ENCODE data around the gene TENM4.
"Not testable (repeated sequence)": the region's sequence is repeated elsewhere in the genome, so short reads cannot be mapped to it uniquely, and the experiment has no call there.

TENM4 gene

DNA sequence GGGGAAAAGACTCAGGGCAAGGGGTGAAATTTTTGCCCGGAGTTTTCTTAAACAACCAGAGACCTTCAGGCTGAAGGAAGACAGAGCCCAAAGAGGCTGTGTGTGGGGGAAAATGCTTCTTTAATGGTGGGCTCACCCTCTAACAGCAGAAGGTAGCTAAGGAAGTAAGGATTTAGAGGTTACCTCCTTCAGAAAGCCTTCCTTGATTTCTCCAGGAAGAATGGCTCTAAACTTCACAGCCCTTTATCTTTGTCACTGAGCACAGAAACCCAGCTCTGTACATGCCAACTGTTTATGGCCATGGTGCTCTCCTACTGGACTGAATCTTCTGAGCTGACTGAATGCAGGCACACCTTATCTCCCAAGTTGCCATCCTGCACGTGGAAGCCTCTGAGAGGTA lies 196.0 kb downstream of the TENM4 start:
- no peak for DNase-seq (ENCODE audit: low read depth in 3 of 3)

DNA sequence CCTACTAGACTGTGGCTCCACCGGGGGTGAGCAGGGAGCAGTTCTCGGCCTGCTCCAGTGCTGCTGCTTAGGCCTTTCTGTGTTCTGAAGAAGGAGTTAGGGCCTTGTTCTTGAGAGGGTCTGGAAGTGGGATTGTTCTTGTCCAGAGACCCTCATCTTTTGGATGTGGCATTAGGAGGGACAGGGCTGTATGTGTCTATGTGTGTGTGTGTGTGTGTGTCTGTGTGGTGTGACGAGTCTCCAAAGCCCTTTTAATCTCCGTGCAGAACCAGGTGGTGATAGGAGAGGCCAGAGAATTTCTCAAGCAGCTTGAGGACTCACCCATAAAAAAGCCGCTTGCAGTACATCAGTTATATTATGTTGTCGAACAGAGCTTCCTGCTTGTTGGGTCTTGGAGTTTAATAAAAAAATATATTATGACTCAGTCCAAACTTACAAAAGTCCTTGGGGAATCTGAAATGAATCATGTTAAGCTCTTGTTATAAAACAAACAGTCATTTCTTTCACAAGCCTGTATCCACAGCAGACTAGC lies 196.5 kb downstream of the TENM4 start:
- no peak for DNase-seq (ENCODE audit: low read depth in 3 of 3)

DNA sequence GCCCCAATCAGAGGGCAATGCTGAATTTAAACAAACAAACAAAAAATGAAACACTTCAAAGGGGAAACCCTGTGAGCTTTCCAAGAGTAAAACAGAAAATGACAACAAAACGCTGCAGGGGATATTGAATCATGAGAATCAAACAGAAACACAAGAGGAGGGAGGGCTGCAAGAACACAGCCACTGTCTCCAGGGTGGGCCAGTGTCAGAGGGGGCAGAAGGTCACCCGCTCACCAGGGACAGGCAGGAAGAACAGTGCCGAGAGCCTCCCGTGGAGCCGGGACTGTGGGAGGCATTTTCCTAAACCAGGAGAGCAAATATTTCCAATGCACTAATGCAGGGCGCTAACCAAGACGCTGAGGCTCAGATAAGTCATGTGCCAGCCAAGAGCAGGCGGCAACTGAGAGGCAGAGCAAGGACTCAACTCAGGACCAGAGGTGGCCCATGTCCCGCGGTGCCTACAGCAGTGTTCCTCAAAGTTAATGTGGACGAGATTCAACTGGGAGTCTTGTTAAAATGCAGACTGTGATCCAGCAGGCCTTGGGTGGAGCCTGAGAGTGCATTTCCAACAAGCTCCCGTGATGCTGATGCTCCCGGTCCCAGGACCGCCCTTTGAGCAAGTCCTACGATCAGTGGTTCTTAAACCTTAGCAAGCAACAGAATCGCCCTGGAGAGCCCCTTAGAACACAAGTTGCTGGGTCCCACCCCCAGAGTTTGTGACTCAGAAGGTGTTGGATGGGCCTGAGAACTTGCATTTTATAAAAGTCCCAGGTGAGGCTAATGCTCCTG lies 197.2 kb downstream of the TENM4 start:
- DNase-seq (ENCODE audit: low read depth in 3 of 3), result no peak

DNA sequence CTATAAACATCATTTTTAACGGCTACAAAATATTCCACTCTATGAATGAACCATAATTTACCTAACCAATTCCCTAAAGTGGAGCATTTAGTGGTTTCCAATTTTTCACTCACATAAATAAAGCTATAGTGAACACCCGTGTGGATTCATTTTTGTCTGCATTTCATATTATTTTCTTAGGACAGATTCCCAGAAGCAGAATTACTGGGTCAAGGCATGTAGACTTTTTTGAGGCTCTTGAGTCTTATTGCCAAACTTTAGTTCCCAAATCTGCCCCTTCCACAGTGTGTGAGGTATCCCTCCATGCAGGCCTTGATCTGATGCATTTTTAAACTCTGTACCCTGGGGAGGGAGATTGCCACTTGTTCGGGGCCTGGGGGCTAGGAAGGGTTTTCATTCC lies 198.2 kb downstream of the TENM4 start:
- no peak for DNase-seq (ENCODE audit: low read depth in 3 of 3)

DNA sequence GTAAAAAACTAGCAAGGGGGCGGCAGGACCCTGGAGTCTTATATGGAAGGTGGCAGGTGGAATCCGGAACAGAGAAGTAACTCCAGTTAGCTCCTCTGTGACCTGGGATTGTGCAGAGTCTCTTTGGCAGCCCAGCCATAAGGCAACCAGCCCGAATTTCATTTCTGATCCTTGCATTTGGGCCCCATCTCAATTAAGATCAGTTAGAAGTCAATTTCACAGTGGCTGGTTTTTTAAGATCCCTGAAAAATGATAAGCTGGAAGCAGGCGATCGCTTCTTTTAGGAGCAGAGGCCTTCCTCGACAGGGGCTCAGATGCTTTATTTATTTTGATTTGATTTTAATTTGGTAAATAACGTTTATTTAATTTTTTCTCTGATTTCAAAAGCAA lies 199.0 kb downstream of the TENM4 start:
- no peak for DNase-seq (ENCODE audit: low read depth in 3 of 3)

DNA sequence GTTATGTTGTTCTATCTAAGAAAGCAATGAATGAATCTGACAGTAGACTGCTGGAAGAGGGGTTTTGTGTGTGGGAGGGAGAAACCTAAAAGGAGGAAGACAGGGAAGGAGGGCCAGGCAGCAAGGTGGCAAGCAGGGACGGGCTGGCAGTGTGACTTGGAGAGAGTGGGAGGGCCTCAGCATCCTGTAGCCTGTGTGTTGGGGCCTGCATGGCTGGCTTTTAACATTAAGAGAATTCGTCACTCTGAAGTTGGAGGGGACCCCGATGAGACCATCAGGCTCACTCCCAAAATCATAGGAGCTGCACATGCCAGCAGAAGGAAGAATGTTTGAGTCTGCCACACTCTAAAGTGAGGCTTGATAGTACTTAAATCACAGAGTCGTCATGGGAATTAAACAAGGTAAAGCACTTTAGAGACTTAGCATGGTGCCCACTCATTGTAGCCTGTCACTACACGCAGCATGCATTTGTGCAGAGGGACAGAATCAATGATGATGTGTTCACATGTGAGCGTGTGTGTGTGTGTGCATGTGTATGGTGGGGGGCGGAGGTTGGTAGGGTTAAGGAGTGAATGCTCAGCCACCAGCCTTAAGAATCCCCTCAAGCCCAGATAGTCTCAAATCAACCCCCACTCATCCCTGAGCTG lies 199.5 kb downstream of the TENM4 start:
- DNase-seq (ENCODE audit: low read depth in 3 of 3), result no peak

DNA sequence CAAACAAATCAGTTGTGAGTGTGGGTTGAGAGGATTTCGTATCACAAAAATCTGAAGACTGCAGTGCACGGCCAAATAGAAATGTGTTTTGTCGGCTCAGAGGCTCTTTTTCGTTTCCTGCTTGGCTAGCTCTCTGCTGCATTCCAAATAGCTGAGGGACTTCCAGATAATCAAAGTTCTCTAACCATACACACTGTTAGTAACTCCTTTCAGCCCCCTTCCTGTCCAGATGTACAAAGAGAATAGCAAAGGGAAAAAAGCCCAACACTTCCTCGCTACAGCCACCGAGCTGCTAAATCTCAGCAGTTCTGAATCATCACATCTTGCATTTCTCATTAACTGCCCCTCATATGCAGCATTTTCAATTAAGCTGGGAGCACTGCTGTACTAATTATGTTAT lies 203.1 kb downstream of the TENM4 start:
- DNase-seq (ENCODE audit: low read depth in 3 of 3), result no peak

DNA sequence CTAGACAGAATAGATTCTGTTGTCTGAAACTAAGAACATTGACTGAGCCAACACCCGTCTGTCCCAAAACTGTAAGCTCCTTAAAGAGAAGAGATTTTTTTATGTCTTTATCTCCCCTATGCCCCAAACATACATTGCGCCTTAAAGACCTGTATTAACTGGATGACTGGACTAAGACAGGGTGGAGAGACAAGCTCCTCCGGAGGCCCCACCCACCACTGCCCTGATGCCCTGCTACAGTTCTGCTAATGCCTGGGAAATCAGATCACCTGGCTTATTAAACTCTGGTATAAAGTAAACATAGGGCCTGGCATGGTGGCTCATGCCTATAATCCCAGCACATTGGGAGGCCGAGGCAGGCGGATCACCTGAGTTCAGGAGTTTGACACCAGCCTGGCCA lies 203.7 kb downstream of the TENM4 start:
- DNase-seq (ENCODE audit: low read depth in 3 of 3), result no peak

DNA sequence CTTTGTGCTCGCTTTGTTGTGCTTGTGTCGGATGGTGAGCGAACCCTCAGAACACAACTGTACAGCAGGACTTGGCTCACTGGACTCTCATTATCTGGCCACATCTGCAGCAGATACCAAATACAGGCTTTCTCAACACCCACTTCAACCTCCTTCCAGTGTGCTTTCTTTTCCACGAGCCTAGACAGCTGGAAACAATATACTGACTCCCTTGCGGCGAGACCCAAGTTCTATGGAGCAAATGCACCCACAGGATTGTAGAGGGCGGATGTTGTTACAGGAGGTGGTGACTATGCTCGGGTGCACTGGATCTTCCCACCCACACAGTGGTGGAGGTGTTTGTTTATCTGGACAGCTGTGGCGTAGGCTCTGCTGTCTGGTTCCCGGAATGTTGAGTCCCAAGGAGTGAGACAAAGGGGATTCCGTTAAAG lies 204.3 kb downstream of the TENM4 start:
- DNase-seq (ENCODE audit: low read depth in 3 of 3), result no peak

DNA sequence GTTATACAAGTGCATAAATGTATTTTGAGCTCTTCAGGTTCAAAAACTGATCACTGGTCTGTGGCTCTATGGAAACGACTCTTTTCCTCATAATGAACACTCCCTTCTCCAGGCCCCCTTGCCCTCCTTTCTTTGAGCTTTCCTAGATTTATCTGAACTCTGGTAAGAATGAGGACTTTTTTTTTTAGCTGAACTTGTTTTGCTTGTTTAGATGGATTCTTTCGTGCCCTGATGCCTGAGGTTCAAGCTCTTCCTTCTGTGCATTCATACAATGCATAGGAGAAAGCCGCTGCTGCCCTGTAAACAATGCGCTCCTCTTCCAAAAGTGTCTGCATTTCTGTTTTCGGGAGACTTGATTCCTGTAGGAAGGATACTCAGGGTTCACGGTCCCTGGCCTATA lies 205.1 kb downstream of the TENM4 start:
- no peak for DNase-seq (ENCODE audit: low read depth in 3 of 3)

DNA sequence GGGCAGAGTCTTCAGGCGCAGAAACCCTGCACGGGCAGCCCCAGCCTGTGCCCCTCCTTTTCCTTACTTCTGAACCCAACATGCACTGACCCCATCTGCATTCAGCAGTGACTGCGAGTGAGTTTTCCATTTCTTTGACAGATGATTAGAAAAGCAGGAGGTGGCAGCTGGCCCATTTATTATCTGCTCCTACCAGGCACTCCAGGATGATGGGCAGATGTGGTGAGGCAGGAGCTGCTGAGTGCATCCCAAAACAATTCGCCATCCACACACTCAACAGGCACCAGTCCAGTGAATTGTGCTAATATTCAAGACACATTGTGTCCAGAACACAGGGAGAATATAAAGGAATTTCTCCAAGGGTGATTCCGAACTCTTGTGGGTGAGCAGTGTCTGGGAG lies 208.5 kb downstream of the TENM4 start:
- DNase-seq (ENCODE audit: low read depth in 3 of 3), result no peak

DNA sequence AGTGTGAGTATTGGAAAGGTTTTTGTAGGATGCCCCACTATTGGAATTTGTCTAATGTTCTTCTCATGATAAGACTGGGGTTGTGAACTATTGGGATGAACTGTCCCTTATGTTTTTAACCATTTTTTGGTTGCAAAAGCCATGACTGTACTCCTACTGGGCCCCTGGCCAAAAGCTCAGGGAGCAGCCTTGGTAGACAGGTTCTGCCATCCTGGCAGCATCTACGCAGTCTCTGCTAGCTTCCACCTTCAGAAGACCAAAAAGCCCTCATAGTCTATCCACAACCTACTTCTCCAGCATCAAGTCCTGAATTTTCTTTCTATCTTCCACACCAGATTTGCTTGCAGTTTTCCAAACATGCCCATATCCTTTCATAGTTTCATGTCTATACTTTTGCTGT lies 211.8 kb downstream of the TENM4 start:
- DNase-seq (ENCODE audit: low read depth in 3 of 3), result no peak

DNA sequence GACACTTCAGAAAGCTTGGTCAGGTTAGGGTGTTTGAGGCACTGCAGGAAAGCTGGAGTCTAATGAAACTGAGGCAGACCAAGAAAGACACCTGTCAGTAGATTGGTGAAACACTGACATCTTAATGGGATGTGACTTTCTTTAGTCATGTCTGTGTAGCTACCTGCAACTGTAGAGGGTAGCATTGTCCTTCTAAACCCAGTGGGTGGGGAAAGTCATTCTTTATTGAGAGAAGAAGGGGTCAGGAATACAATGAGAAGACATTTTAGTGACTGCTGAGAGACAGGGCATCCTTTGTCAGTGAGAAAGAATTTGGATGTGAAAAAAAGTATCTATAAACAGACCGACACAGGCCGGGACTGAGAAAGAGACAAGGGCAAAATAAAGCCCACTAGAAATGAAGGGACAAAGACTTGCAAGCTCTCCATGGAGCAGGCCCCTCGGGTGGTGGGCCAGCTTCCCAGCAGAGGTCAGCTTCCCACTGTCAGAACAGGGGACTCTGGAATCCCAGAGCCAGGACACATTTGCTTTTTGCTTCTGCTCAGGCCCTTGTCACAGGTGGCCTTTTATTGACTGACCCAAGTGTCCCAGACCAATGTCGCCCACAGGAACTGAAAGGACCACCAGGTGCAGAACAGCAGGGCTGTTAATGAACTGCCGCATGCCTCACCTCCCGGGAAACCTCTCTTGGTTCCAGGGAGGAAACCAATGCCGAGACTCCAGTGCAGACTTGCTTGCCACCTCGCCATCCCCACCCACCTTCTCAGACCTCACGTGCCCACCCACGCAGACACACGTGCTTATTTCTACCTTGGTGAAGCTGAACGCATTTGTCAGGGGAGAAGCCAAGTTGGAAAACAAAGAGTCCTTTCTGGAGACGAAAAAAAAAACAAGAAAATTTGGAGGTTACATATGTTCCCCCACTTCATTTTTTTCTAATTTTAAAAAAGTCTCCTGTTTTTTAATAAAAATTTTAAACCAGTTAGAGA lies 212.8 kb downstream of the TENM4 start:
- no peak for DNase-seq (ENCODE audit: low read depth in 3 of 3)

DNA sequence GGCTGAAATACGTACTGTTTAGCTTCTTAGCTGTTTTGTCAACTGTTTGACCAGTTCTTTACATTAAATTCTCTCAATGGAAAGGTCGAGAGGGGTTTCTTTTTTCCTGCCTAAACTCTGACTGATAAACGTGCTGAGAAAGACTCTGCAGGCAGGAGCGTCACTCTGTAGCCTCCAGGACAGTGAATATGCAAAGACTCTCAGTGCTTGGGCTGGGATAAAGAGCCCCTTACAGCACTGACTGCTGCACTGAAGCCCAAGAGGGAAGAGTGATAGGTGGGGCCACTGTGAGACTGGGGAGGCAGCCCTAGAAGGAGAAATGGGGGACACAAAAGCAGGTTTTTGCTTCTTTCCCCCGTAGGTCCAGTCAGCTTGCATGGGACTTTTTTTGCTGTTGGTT lies 213.5 kb downstream of the TENM4 start:
- DNase-seq (ENCODE audit: low read depth in 3 of 3), result no peak

DNA sequence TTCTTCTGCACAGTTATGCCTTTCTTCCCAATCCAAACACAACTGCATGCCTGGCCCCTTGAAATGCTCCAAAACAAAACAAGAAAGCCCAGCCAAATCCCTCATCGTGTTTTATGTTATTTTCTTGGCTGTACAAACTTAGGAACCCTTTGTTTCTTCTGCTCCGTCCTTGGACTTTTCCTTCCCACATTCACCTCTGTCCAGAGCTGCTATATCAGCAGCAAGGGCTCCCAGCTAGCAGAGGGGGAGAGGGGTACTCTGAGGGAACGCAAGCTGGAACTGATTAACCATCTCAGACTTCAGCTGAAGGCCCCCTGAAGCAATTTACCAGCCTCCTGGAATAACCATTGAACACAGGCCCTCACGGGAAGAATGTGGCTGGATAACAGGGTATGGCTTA lies 214.7 kb downstream of the TENM4 start:
- no peak for DNase-seq (ENCODE audit: low read depth in 3 of 3)

DNA sequence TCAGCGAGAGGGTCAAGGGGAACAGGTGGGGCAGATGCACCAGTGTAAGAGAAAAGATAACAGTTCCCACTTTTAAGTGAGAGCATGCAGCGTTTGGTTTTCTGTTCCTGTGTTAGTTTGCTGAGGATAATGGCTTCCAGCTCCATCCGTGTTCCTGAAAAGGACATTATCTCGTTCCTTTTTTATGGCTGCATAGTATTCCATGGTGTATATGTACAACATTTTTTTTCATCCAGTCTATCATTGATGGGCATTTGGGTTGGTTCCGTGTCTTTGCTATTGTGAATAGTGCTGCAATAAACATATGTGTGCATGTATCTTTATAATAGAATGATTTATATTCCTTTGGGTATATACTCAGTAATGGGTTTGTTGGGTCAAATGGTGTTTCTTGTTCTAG lies 218.7 kb downstream of the TENM4 start:
- DNase-seq (ENCODE audit: low read depth in 3 of 3), result not testable (repeated sequence)

DNA sequence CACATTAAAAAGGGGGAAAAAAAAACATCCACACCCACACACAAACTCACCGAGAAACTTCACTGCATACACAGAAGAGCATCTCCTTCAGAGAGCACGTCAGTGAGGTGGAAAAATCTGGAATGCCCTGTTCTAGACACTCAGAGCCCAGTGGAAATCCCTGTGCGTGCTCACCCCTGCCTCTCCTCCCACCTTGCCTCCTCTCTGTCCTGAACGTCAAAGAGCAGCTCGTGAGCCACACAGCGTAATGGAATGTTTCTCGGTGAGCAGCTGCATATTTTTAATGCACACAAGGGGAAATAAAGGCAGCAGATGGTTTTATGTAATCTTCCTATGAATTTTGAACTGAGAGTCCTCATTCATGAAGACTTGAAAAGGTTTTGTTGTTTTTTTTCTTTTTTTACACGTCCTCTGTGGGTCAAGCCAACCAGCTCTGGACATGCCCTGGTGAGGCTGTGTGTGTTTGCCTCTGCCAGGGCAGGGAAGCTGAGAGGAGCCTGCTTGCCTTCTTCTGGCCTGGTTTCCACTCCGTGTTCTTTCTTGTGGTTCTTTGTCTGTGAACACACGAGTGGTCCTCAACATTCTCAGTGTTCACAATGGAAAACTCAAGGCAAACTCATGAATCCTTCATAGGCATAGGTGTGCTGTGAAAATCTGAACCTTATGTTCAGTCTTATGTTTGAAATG lies 219.2 kb downstream of the TENM4 start:
- no peak for DNase-seq (ENCODE audit: low read depth in 3 of 3)

DNA sequence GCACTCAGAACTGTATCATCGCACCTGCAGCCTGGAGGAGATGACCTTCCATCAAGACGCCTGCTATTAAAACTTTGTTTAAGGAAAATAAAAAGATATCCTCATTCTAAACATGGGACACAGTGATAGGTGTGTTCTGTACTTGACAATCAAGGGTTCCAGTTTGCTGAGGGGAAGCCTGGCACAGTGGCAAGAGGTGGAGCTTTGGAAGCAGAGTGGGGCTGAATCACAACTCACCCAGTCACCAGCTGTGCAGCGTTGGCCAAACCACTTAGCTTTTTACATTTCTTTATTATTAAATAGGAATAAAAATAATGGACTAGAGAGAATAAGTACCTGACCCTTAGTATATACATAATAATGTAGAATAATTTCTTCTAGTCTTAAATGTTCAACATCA lies 220.7 kb downstream of the TENM4 start:
- DNase-seq (ENCODE audit: low read depth in 3 of 3), result no peak

DNA sequence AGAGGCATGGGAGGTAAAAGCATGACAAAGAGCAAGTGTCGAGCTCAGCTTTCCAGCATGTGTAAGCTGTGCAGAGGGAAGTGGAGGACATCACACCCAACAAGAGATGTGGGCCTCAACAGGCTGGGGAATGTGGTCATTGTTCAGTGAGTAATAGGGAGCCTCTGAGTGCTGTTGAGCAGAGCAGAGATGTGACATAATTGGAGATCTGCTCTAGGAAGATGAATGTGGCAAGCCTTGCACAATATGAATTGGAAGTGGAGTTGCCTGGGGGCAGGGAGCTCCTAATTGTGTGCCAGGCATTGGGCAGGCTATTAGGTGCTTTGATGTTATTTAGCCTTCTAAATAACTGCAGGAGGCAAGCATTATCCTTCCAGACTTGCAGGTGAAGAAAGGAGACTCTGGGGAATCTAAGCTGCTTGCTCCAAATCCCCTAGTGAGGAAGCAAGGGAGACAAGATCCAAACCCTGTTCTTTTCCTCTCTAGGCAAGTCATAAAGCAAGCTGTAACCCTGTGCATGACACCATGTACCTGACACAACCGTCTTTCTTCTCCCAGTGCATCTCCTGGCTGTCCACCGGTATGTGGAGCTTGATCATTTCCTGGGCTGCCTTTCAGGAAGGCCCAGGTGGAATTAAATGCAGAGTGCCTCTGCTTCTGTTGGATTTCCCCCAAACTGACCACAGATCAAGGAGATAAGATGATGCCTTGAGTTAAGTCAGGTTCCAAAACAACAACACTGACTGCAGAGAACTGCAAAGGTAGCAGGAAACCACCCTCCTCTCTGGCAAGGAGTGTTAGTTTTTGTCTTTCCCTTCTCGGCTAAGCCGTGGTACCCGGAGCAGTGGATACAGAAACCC lies 221.4 kb downstream of the TENM4 start:
- no peak for DNase-seq (ENCODE audit: low read depth in 3 of 3)

DNA sequence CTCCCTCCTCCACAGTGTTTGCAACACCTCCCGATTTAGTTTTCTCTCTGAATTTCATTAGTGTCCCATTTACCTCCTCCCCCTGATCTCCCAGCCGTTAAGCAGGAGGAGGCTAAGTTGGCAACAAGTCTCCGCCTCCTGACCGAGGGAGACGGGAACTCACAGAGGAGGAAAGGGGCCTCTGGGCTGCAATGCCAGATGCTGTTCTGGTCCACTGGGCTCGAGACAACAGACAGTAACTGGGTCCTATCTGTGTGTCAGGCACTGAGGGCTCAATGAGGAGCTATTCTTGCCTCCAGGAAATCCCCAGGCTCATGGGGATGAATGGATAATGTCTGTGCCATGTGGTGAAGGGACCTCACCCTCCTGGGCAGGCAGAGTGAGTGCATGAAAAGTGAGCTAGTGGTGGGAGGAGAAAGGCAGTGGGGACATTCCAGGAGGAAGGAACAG lies 228.1 kb downstream of the TENM4 start:
- no peak for DNase-seq (ENCODE audit: low read depth in 3 of 3)

Measured in stimulated activated CD4-positive, alpha-beta T cell treated with anti-CD3 and anti-CD28 coated beads, TNF-alpha, amount 100 ng/mL, for 48 hours (primary cell).